GM12873 (cell line): ENCODE data around the gene DNAH10.

Experiments used
- CTCF ChIP-seq: IDR thresholded peaks from 2 replicates; pipeline ENCODE4 v1.5.1; 2012; ENCODE audit warnings: low read depth, mild to moderate bottlenecking, moderate library complexity, low read length, control low read depth; ENCODE audit not compliant: insufficient read depth; ENCODE audit errors: missing control alignments

DNAH10 gene

GRCh38 chr12:123983822-123984485 lies 221.9 kb downstream of the DNAH10 start:
- TF ChIP-seq CTCF: peak; percentile 80

- no peak for TF ChIP-seq CTCF
Observed at GRCh38 chr12:123984903-123985302, 222.8 kb downstream of the DNAH10 start.
